MCF 10A (cell line): ENCODE measurements around the gene DKC1. TPM values are rescaled to one million over a fixed set of nuclear protein-coding genes. Genes with fewer than 3 reads are reported as not detected.

Source experiments
- BruUV-seq: library from RNA; stranded (reverse); fragments of 400-500 nt; replicated peaks from 2 replicates; lab custom pipeline; 2021; lab: Mats Ljungman, UMichigan
- CTCF ChIA-PET: fragments of 300-600 bp; sonication (Branson Sonifier 250); formaldehyde crosslinking; extraction: SDS; loops from one replicate; lab custom pipeline; 2021; ENCODE audit warnings: antibody characterized with exemption, inconsistent platforms; lab: Yijun Ruan, JAX
- POLR2A ChIA-PET: fragments of 300-600, 350-650 bp; sonication (Branson Sonifier 250); formaldehyde crosslinking; extraction: SDS; loops from one replicate; lab custom pipeline; 2020; ENCODE audit warnings: antibody characterized with exemption, inconsistent platforms; lab: Yijun Ruan, JAX
- DNase-seq: peaks from one replicate; pipeline ENCODE4 v3.0.0-alpha.2; 2018; ENCODE audit not compliant: unreplicated experiment
- H3K27ac Mint-ChIP-seq: one replicate; pipeline ENCODE4 v1.8.0; 2022; ENCODE audit warnings: mild to moderate bottlenecking, low read depth, mixed read lengths; ENCODE audit not compliant: unreplicated experiment
- H3K27me3 Mint-ChIP-seq: one replicate; pipeline ENCODE4 v1.8.0; 2022; ENCODE audit warnings: mixed read lengths; ENCODE audit not compliant: insufficient read depth, unreplicated experiment
- H3K36me3 Mint-ChIP-seq: one replicate; pipeline ENCODE4 v1.8.0; 2022; ENCODE audit warnings: mild to moderate bottlenecking, moderate library complexity, mixed read lengths; ENCODE audit not compliant: insufficient read depth, unreplicated experiment
- H3K4me1 Mint-ChIP-seq: one replicate; pipeline ENCODE4 v1.8.0; 2022; ENCODE audit warnings: mixed read lengths; ENCODE audit not compliant: insufficient read depth, unreplicated experiment
- H3K4me3 Mint-ChIP-seq: one replicate; pipeline ENCODE4 v1.8.0; 2022; ENCODE audit warnings: mild to moderate bottlenecking, moderate library complexity, mixed read lengths; ENCODE audit not compliant: unreplicated experiment
- H3K9me3 Mint-ChIP-seq: one replicate; pipeline ENCODE4 v1.8.0; 2022; ENCODE audit warnings: mixed read lengths; ENCODE audit not compliant: unreplicated experiment
- intact Hi-C: fragments of 100-400 bp; cut with micrococcal nuclease; formaldehyde crosslinking; loops from 2 replicates; pipeline ENCODE4 v1.14.1; 2022
- total RNA-seq: library from RNA; stranded (reverse); gene quantifications from 2 replicates; pipeline ENCODE4 v1.2.3, GENCODE V29; 2022
- TF ChIP-seq, protein P1 (sequence below): fragments of 200-600 bp; IDR thresholded peaks from one replicate; pipeline ENCODE4 v1.8.0; 2022; ENCODE audit warnings: antibody characterized with exemption, mild to moderate bottlenecking; ENCODE audit not compliant: unreplicated experiment

The DKC1 gene
- total RNA-seq, 1 experiment from 2014 or later = 196 TPM

DNA sequence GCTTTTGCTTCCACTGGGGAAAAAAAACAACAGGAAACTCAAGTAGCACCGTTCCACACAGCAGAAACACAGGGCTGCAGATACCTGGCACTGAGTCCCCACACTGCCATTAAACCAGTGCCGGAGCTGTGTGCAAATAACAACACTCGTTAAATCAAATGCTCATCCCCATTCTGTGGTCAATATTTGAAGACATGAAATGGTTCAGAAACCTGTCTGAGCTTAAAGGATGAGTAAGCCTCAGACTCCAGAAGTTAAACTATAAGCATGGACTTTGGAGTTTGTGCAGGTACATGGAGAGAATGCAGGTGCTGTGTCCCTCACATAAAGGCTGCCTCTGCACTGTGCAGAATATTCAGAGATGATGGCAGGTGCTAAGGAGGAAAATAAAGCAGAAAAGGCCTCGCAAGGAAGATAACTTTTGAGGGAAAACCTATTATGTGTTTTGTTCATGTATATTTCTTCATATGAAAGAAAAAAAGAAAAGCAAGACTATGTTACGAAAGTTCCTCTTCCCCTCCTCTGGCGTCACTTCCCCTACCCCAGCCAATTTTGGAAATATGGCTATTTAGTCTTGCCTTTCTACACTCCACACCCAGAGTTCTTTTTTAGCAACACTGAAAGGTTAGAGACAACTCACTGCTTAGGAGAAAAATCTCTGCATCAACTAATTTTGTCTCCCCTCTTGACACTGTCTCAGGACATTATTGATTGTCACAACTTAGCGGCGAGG, 38.0 kb downstream of the DKC1 start:
- peaks cover 36% of the 10 kb centered on the region for H3K4me1 Mint-ChIP-seq
- H3K27me3 Mint-ChIP-seq = no peaks in the 10 kb centered on the region
- no peaks in the 10 kb centered on the region for H3K36me3 Mint-ChIP-seq
- BruUV-seq = no TSS peak
- H3K27ac Mint-ChIP-seq = no peak overlapping the region
- ChIA-PET CTCF (no interaction called here), POLR2A (interaction anchor here (0.6 to 1.8 kb wide), 3 partner anchors 11 to 41 kb away, joined by 3 to 6 read pairs (median 3); no protein-coding TSS in a partner anchor)
- H3K4me3 Mint-ChIP-seq = no peak overlapping the region
- intact Hi-C loops = no loop called here
- TF ChIP-seq, protein P1, sequence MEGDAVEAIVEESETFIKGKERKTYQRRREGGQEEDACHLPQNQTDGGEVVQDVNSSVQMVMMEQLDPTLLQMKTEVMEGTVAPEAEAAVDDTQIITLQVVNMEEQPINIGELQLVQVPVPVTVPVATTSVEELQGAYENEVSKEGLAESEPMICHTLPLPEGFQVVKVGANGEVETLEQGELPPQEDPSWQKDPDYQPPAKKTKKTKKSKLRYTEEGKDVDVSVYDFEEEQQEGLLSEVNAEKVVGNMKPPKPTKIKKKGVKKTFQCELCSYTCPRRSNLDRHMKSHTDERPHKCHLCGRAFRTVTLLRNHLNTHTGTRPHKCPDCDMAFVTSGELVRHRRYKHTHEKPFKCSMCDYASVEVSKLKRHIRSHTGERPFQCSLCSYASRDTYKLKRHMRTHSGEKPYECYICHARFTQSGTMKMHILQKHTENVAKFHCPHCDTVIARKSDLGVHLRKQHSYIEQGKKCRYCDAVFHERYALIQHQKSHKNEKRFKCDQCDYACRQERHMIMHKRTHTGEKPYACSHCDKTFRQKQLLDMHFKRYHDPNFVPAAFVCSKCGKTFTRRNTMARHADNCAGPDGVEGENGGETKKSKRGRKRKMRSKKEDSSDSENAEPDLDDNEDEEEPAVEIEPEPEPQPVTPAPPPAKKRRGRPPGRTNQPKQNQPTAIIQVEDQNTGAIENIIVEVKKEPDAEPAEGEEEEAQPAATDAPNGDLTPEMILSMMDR = no peak
- H3K9me3 Mint-ChIP-seq = no peaks in the 10 kb centered on the region
- DNase-seq = no peak

DNA sequence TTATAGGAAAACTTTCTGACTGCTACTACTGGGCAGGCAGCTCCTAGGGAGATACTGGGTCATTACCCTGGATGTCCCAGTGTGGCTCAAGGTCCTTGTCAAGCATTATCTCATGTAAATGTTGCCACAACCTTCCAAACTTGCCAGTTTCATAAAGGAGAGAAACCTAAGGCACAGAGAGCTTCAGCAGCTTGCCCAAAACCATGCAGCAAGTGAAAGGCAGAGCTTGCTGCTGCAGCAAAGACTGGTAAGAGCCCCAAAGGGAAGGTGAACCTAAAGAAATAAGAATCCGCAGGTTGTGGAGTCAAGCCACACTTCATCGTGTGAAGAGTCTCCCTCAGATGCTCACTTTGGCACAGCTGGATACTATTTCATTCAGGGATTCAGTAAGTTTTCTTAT, 40.3 kb downstream of the DKC1 start:
- POLR2A ChIA-PET = interaction anchor here (0.6 to 1.0 kb wide), 2 partner anchors 40 to 468 kb away, joined by 3 to 5 read pairs; no protein-coding TSS in a partner anchor
- CTCF ChIA-PET = interaction anchor here (0.6 kb wide), 1 partner anchor 33 kb away, joined by 5 read pairs; no protein-coding TSS in a partner anchor
- Mint-ChIP-seq H3K27ac (no peak overlapping the region), H3K9me3 (peaks cover 10% of the 10 kb centered on the region), H3K4me1 (peaks cover 24% of the 10 kb centered on the region), H3K36me3 (no peaks in the 10 kb centered on the region), H3K4me3 (no peak overlapping the region), H3K27me3 (no peaks in the 10 kb centered on the region)
- intact Hi-C loops = no loop called here
- BruUV-seq = no TSS peak
- no peak for DNase-seq
- TF ChIP-seq, protein P1 = no peak

DNA sequence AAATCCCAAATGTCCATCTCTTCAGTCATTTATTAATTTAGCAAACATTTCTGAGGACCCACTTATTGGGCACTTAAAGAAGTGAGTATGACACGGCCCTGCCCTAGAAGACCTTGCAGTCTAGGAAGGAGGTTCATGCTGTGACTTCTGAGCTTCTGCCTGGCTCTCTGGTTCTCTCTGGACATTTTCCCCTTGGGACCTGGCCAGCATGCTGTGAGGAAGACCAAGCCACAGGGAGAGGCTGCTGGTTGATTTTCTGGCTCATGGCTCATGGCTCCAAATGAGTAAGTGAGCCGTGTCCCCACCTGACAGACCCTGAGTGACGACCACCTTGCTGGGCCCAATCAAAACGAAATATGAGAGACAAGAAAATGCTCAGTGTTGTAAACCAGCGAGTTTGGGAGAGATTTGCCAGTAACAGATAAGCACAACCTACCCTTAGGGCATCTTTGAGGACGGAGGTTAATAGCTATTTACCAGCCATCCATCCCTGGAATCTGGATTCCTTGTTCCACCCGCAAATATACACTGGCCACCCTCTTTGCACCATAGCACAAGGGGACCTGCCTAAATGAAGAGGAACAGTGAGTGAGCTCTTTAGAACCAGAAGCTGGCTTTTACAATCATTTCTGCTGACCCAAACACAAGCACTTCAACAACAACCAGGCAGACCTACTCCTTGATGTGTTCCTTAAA, 41.7 kb downstream of the DKC1 start:
- TF ChIP-seq, protein P1 = no peak
- peaks cover 10% of the 10 kb centered on the region for H3K9me3 Mint-ChIP-seq
- no TSS peak for BruUV-seq
- intact Hi-C loops = loop anchor here (2.0 kb wide), 1 partner anchor 42 kb away; the partner anchor contains the start of gene DKC1
- ChIA-PET CTCF (interaction anchor here (0.6 to 1.4 kb wide), 5 partner anchors 33 to 200 kb away, joined by 3 to 5 read pairs (median 3); no protein-coding TSS in a partner anchor), POLR2A (interaction anchor here (0.6 to 3.7 kb wide), 6 partner anchors 17 to 42 kb away, joined by 3 to 45 read pairs (median 4); partner anchors contain the start of gene DKC1)
- H3K4me3 Mint-ChIP-seq = peak overlapping the region; percentile 80
- no peak overlapping the region for H3K27ac Mint-ChIP-seq
- DNase-seq = no peak
- no peaks in the 10 kb centered on the region for H3K27me3 Mint-ChIP-seq
- no peaks in the 10 kb centered on the region for H3K36me3 Mint-ChIP-seq
- peaks cover 15% of the 10 kb centered on the region for H3K4me1 Mint-ChIP-seq
